ENCODE data around the gene ZFP57. TPM values are rescaled to one million over a fixed set of nuclear protein-coding genes. Genes with fewer than 3 reads are reported as not detected.

Gene ZFP57
- not detected in 2 replicates for total RNA-seq (2022)
- percentile 15 among the genes with signal in this experiment for Bru-seq, nascent RNA
- BruChase-seq, experiment 1, labeled RNA remaining after a 2-hour chase, result not detected
- BruChase-seq, experiment 2, labeled RNA remaining after a 6-hour chase, result not detected
- long read RNA-seq, result 0 reads

GRCh38 chr6:29680904-29681303, at the start of gene ZFP57:
TSS of gene ZFP57 (minus strand) at chr6:29681152. CDS start at chr6:29677003, 4,149 bp downstream.
- Mint-ChIP-seq H3K36me3 (ENCODE audit: insufficient read depth, unreplicated experiment) (no peaks in the 10 kb centered on the region), H3K4me3 (ENCODE audit: unreplicated experiment) (no peak within 1 kb of the TSS), H3K27me3 (ENCODE audit: insufficient read depth, unreplicated experiment) (no peaks in the 10 kb centered on the region), H3K9me3 (ENCODE audit: unreplicated experiment) (no peaks in the 10 kb centered on the region), H3K4me1 (ENCODE audit: low read depth, unreplicated experiment) (no peaks in the 10 kb centered on the region), H3K27ac (ENCODE audit: unreplicated experiment) (no peak within 1 kb of the TSS)
- Histone ChIP-seq H3K27me3 (replicated peaks; ENCODE audit: control insufficient read depth, insufficient read depth, low read length) (no peaks in the 10 kb centered on the region), H3K9me3 (no peaks in the 10 kb centered on the region), H3K4me1 (no peaks in the 10 kb centered on the region), H3K4me3 (ENCODE audit: low read depth, low read length) (no peak within 1 kb of the TSS), H3K36me3 (ENCODE audit: control insufficient read depth, insufficient read depth, low read length) (no peaks in the 10 kb centered on the region)
- no peak for DNase-seq
- intact Hi-C loops (cut with micrococcal nuclease; ENCODE audit: unreplicated experiment), result no loop called here
- ChIA-PET CTCF (no interaction called here), POLR2A (no interaction called here)
- TF ChIP-seq, protein P1, sequence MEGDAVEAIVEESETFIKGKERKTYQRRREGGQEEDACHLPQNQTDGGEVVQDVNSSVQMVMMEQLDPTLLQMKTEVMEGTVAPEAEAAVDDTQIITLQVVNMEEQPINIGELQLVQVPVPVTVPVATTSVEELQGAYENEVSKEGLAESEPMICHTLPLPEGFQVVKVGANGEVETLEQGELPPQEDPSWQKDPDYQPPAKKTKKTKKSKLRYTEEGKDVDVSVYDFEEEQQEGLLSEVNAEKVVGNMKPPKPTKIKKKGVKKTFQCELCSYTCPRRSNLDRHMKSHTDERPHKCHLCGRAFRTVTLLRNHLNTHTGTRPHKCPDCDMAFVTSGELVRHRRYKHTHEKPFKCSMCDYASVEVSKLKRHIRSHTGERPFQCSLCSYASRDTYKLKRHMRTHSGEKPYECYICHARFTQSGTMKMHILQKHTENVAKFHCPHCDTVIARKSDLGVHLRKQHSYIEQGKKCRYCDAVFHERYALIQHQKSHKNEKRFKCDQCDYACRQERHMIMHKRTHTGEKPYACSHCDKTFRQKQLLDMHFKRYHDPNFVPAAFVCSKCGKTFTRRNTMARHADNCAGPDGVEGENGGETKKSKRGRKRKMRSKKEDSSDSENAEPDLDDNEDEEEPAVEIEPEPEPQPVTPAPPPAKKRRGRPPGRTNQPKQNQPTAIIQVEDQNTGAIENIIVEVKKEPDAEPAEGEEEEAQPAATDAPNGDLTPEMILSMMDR (IDR thresholded peaks at IDR 0.05; ENCODE audit: insufficient read depth in 1 of 2, low read depth in 1 of 2, low read length in 1 of 2, severe bottlenecking in 1 of 2, unreplicated experiment in 1 of 2), result no peak
- no TSS peak for BruUV-seq (replicated peaks)

- Mint-ChIP-seq H3K4me3 (ENCODE audit: unreplicated experiment) (no peak overlapping the region), H3K9me3 (ENCODE audit: unreplicated experiment) (no peaks in the 10 kb centered on the region), H3K27ac (ENCODE audit: unreplicated experiment) (no peak overlapping the region), H3K27me3 (ENCODE audit: insufficient read depth, unreplicated experiment) (peaks cover 7% of the 10 kb centered on the region), H3K36me3 (ENCODE audit: insufficient read depth, unreplicated experiment) (no peaks in the 10 kb centered on the region), H3K4me1 (ENCODE audit: low read depth, unreplicated experiment) (no peaks in the 10 kb centered on the region)
- ChIA-PET CTCF (no interaction called here), POLR2A (no interaction called here)
- H3K27me3 ChIP-seq (replicated peaks; ENCODE audit: control insufficient read depth, insufficient read depth, low read length), result no peaks in the 10 kb centered on the region
- intact Hi-C loops (cut with micrococcal nuclease; ENCODE audit: unreplicated experiment), result no loop called here
- no peaks in the 10 kb centered on the region for H3K4me1 ChIP-seq
- H3K36me3 ChIP-seq (ENCODE audit: control insufficient read depth, insufficient read depth, low read length), result no peaks in the 10 kb centered on the region
- no peak overlapping the region for H3K4me3 ChIP-seq (ENCODE audit: low read depth, low read length)
- H3K9me3 ChIP-seq, result no peaks in the 10 kb centered on the region
- TF ChIP-seq, protein P1 (IDR thresholded peaks at IDR 0.05; ENCODE audit: insufficient read depth in 1 of 2, low read depth in 1 of 2, low read length in 1 of 2, severe bottlenecking in 1 of 2, unreplicated experiment in 1 of 2), result no peak
- no TSS peak for BruUV-seq (replicated peaks)
- DNase-seq, result no peak
Observed at GRCh38 chr6:29730575-29731126, 49.7 kb upstream of the ZFP57 start.

DNA sequence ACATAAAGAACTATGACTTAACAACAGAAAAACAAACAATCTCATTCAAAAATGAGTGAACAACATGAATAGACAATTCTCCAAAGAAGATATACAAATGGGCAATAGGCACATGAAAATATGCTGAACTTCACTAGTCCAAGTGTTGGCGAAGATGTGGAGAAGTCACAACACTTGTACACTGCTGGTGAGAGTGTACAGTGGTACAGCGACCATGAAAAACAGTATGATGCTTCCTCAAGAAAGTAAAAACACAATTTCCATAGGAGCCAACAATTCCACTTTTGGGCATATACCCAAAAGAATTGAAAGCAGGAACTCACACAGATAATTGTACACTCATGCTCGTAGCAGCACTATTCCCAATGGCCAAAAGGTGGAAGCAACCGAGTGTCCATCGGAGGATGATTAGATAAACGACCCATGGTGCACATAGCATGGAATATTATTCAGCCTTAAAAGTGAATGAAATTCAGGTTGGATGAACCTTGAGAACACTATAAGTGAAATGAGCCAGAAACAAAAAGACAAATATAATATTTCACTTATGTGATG, 48.9 kb upstream of the ZFP57 start:
- ChIA-PET POLR2A (no interaction called here), CTCF (no interaction called here)
- Histone ChIP-seq H3K36me3 (ENCODE audit: control insufficient read depth, insufficient read depth, low read length) (no peaks in the 10 kb centered on the region), H3K27me3 (replicated peaks; ENCODE audit: control insufficient read depth, insufficient read depth, low read length) (no peaks in the 10 kb centered on the region), H3K9me3 (no peaks in the 10 kb centered on the region), H3K4me3 (ENCODE audit: low read depth, low read length) (no peak overlapping the region), H3K4me1 (no peaks in the 10 kb centered on the region)
- Mint-ChIP-seq H3K27ac (ENCODE audit: unreplicated experiment) (no peak overlapping the region), H3K4me1 (ENCODE audit: low read depth, unreplicated experiment) (no peaks in the 10 kb centered on the region), H3K4me3 (ENCODE audit: unreplicated experiment) (no peak overlapping the region), H3K27me3 (ENCODE audit: insufficient read depth, unreplicated experiment) (peaks cover 7% of the 10 kb centered on the region), H3K36me3 (ENCODE audit: insufficient read depth, unreplicated experiment) (no peaks in the 10 kb centered on the region), H3K9me3 (ENCODE audit: unreplicated experiment) (no peaks in the 10 kb centered on the region)
- BruUV-seq (replicated peaks), result no TSS peak
- TF ChIP-seq, protein P1 (IDR thresholded peaks at IDR 0.05; ENCODE audit: insufficient read depth in 1 of 2, low read depth in 1 of 2, low read length in 1 of 2, severe bottlenecking in 1 of 2, unreplicated experiment in 1 of 2), result no peak
- no peak for DNase-seq
- intact Hi-C loops (cut with micrococcal nuclease; ENCODE audit: unreplicated experiment), result no loop called here

Data from Caco-2 (cell line).